Psoas muscle (tissue), 8 donors: ENCODE results near the gene CA11. TPM values are rescaled to one million over a fixed set of nuclear protein-coding genes. Genes with fewer than 3 reads are reported as not detected.

Source experiments
- ATAC-seq, 4 donors: fragments of 200-7000 bp; cut with Tn5 transposase; one replicate each; pipeline ENCODE4 v1.9.1; 2020; ENCODE audit warnings: moderate library complexity in 3 of 4, mild to moderate bottlenecking in 2 of 4
- DNase-seq, 2 donors: peaks; one replicate each; pipeline ENCODE4 v3.0.0-alpha.2; 2020
- H3K27ac ChIP-seq: fragments of 200-600 bp; one replicate; pipeline ENCODE4 v1.8.0; 2022
- H3K27me3 ChIP-seq, 3 donors: fragments of 200-600 bp in 1 of 3; one replicate each; pipeline versions ENCODE4 v1.6.1 to v1.8.0; 2013 to 2022; ENCODE audit warnings: low read length in 2 of 3, mild to moderate bottlenecking in 2 of 3, moderate library complexity in 1 of 3; ENCODE audit not compliant: insufficient read depth in 3 of 3
- H3K36me3 ChIP-seq, 2 donors: fragments of 200-600 bp in 1 of 2; one replicate each; pipeline versions ENCODE4 v1.6.1 to v1.8.0; 2013 to 2022; ENCODE audit warnings: low read depth in 1 of 2, mild to moderate bottlenecking in 1 of 2, moderate library complexity in 1 of 2; ENCODE audit not compliant: insufficient read depth in 1 of 2
- H3K4me1 ChIP-seq: fragments of 200-600 bp; one replicate; pipeline ENCODE4 v1.8.0; 2022
- H3K4me3 ChIP-seq: fragments of 200-600 bp; one replicate; pipeline ENCODE4 v1.8.0; 2022; ENCODE audit warnings: mild to moderate bottlenecking
- H3K9me3 ChIP-seq: fragments of 200-600 bp; one replicate; pipeline ENCODE4 v1.8.0; 2022
- WGBS, 3 donors: extraction: QIAGEN DNeasy Blood & Tissue Kit; methylation state at CpG; one replicate each; pipeline versions ENCODE4 v1.1.6 to v1.1.7; 2013; 5-methylcytosine and 5-hydroxymethylcytosine counted together
- intact Hi-C, 2 donors: fragments of 100-400 bp; cut with DNase I; formaldehyde crosslinking; loops; one replicate each; pipeline versions ENCODE4 v1.11.0 to v1.14.2; 2022
- polyA plus RNA-seq, 3 donors: library from polyadenylated mRNA; stranded (reverse); fragments of 200-250 nt; gene quantifications; one replicate each; pipeline ENCODE4 v1.2.3, GENCODE V29; 2013
- total RNA-seq, 4 donors: library from RNA; stranded (reverse); fragmentation: NEBNext Ultra II Directional in 2 of 4; extraction: Animal tissue kit (Norgen Biotek cat#: 25700) in 2 of 4; gene quantifications; one replicate each; pipeline versions ENCODE4 v1.2.1 to v1.2.4, GENCODE V29; 2021 to 2023
- TF ChIP-seq, protein P1 (sequence below): fragments of 200-600 bp; IDR thresholded peaks from one replicate; pipeline ENCODE4 v1.8.0; 2022; ENCODE audit warnings: antibody characterized with exemption
- donor health status: healthy with polysubstance abuse.
- donor health status: DM: no; HTN: no; CAD: no; lungs with moderate emphysema.
- donor health status: Bipolar disorder and iron deficiency.
- donor health status: healthy.
- donor health status: DM: yes; HTN: yes; CAD: no.
- donor health status: DM: no; HTN: no; CAD: no.
- donor health status: DM: no; HTN: no; CAD: no.
- donor health status: DM: yes; HTN: yes; CAD: no.

Gene CA11
- total and polyA plus RNA-seq, 7 donors = 2.3 to 10.6 (median 8.6) TPM

DNA sequence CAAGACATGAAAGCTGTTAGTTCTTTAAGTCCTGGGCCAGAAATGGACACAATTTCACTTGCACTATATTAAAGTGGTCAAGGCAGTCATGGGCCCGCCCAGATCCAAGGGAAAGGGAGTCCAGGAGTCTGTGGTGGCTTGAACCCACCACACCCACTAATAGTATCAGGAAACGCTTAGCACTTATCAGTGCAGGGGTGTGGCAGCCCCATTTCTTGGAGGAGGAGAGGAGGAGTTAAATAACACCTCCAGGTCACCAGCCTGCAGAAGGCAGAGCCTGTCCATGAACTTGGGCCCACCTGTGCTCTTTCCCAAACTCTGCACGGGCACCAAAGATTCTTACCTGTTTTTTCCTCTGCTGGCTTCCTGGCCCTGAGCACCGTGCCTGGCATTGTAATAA lies 32.2 kb upstream of the CA11 start:
- ATAC-seq = no peak

DNA sequence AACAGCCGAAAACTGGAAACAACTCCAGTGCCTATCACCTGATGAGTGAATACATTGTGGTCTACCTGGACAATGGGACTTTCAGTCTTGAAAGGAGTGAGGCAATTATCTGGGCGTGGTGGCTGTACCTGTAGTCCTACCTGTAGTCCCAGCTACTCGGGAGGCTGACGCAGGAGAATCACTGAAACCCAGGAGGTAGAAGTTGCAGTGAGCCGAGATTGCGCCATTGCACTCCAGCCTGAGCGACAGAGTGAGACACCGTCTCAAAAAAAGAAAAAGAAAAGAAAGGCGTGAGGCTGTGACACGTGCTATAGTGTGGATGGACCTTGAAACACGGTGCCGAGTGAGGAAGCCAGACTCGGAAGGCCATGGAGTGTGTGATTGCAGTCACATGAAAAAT lies 30.9 kb upstream of the CA11 start:
- Histone ChIP-seq H3K4me3 (no peak overlapping the region), H3K27me3 (no peaks in the 10 kb centered on the region), H3K36me3 (no peaks in the 10 kb centered on the region), H3K27ac (no peak overlapping the region), H3K4me1 (peaks cover 9% of the 10 kb centered on the region), H3K9me3 (no peaks in the 10 kb centered on the region)
- WGBS, 3 donors = 93 to 96% (median 94%) methylated on average over 13 of the region's 13 CpGs
- intact Hi-C loops = loop anchor here (5.0 to 10.0 kb wide), 6 partner anchors 35 to 168 kb away; partner anchors contain the start of genes HSD17B14 (in 1 of the 2), MAMSTR (in 1 of the 2) and RASIP1 (in 1 of the 2)
- no peak for ATAC-seq
- TF ChIP-seq, protein P1, sequence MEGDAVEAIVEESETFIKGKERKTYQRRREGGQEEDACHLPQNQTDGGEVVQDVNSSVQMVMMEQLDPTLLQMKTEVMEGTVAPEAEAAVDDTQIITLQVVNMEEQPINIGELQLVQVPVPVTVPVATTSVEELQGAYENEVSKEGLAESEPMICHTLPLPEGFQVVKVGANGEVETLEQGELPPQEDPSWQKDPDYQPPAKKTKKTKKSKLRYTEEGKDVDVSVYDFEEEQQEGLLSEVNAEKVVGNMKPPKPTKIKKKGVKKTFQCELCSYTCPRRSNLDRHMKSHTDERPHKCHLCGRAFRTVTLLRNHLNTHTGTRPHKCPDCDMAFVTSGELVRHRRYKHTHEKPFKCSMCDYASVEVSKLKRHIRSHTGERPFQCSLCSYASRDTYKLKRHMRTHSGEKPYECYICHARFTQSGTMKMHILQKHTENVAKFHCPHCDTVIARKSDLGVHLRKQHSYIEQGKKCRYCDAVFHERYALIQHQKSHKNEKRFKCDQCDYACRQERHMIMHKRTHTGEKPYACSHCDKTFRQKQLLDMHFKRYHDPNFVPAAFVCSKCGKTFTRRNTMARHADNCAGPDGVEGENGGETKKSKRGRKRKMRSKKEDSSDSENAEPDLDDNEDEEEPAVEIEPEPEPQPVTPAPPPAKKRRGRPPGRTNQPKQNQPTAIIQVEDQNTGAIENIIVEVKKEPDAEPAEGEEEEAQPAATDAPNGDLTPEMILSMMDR = no peak
- DNase-seq = no peak

More for the DNA sequence above, 32.2 kb upstream of the CA11 start:
- H3K27ac ChIP-seq = no peak overlapping the region
- H3K9me3 ChIP-seq = no peaks in the 10 kb centered on the region
- H3K4me1 ChIP-seq = peaks cover 9% of the 10 kb centered on the region
- H3K4me3 ChIP-seq = no peak overlapping the region
- intact Hi-C loops = loop anchor here (5.0 to 10.0 kb wide), 6 partner anchors 34 to 167 kb away; partner anchors contain the start of genes HSD17B14 (in 1 of the 2), MAMSTR (in 1 of the 2) and RASIP1 (in 1 of the 2)
- DNase-seq = no peak
- TF ChIP-seq, protein P1 = no peak
- H3K27me3 ChIP-seq = no peaks in the 10 kb centered on the region
- WGBS, 3 donors = 80 to 84% (median 81%) methylated on average over 4 of the region's 4 CpGs
- no peaks in the 10 kb centered on the region for H3K36me3 ChIP-seq

DNA sequence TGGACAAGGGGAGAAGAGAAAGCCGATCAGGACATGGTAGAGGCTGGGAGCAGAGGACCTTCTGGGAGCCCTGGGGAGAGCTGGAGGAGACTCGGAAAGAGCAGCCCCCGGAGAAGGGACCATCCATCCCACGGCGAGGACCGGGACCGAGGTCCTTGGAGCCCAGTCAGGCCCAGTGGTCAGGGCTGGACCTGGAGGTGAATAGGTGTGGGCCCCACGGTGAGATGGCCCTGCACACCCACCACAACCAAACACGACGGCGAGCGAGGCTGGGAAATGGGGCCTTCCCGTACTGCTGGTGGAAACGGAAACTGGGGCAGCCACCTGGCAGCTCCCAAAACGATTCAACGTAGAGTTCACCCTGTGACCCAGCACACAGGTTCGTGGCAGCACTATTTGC lies 30.5 kb upstream of the CA11 start:
- TF ChIP-seq, protein P1 = no peak
- no peak overlapping the region for H3K4me3 ChIP-seq
- no peaks in the 10 kb centered on the region for H3K36me3 ChIP-seq
- no peak overlapping the region for H3K27ac ChIP-seq
- intact Hi-C loops = loop anchor here (5.0 to 10.0 kb wide), 6 partner anchors 36 to 168 kb away; partner anchors contain the start of genes HSD17B14 (in 1 of the 2), MAMSTR (in 1 of the 2) and RASIP1 (in 1 of the 2)
- ATAC-seq = no peak
- WGBS, 3 donors = 91 to 92% (median 91%) methylated on average over 13 to 17 of the region's 17 CpGs
- H3K4me1 ChIP-seq = peaks cover 9% of the 10 kb centered on the region
- H3K27me3 ChIP-seq = no peaks in the 10 kb centered on the region
- no peaks in the 10 kb centered on the region for H3K9me3 ChIP-seq
- no peak for DNase-seq

DNA sequence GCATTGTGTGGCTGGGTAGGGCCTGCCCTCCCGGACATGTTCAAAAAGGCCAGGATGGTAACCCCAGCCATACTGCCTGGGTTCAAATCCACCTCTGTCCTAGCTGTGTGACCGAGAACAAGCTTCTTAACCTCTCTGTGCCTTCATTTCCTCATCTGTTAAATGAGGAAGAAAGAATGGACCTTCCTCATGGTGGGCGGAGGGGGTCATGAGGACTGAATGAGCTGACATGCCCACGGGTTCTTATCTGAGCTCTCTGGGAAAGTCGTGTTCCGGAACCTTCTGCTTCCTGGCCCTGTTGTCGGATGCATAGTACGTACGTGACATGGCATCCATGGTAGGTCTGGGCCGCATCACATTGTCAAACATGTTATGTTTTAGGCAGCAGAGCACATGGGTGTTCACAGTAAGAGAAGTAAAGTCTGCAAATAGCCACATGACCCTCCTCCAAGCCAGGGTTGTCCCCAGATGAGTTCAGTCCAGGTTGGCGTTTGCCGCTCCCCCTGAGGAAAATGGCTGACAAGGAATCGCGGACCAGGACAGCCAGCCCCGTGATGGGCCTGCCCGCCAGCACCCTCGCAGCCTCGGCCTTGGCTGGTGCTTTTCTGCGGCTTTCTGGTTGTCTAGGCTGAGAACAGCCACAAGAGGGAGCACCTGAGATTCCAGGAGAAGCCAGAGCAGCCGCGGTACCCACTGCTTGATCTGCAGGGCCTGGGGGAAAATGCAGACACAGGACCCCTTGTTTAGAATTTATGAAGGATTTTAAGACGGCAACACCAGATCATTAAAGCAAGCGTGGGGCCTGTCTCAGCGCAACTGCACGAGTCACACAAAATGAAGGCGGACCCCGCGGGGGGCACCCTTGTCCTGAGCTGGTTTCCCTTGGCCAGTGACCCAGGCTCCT lies 29.2 kb upstream of the CA11 start:
- 31 to 38% (median 33%) methylated on average over 28 of the region's 28 CpGs for WGBS, 3 donors
- no peaks in the 10 kb centered on the region for H3K36me3 ChIP-seq
- H3K27me3 ChIP-seq = no peaks in the 10 kb centered on the region
- DNase-seq (peak; percentile 76 to 84), ATAC-seq (peak; percentile 85 to 95 (median 90))
- H3K4me1 ChIP-seq = peaks cover 9% of the 10 kb centered on the region
- peak overlapping the region; percentile 11 for H3K4me3 ChIP-seq
- no peak overlapping the region for H3K27ac ChIP-seq
- intact Hi-C loops = loop anchor here (5.0 to 10.0 kb wide), 6 partner anchors 37 to 170 kb away; partner anchors contain the start of genes HSD17B14 (in 1 of the 2), MAMSTR (in 1 of the 2) and RASIP1 (in 1 of the 2)
- no peaks in the 10 kb centered on the region for H3K9me3 ChIP-seq
- TF ChIP-seq, protein P1 = peak; percentile 88
